GM21367 (cell line): ENCODE results near the gene ZNF626.
"Not testable (repeated sequence)": the region's sequence is repeated elsewhere in the genome, so short reads cannot be mapped to it uniquely, and the experiment has no call there.

Experiments
- ATAC-seq: cut with Tn5 transposase; IDR thresholded peaks from one replicate; pipeline ENCODE4 v1.9.1; 2021; ENCODE audit not compliant: unreplicated experiment

The ZNF626 gene

DNA sequence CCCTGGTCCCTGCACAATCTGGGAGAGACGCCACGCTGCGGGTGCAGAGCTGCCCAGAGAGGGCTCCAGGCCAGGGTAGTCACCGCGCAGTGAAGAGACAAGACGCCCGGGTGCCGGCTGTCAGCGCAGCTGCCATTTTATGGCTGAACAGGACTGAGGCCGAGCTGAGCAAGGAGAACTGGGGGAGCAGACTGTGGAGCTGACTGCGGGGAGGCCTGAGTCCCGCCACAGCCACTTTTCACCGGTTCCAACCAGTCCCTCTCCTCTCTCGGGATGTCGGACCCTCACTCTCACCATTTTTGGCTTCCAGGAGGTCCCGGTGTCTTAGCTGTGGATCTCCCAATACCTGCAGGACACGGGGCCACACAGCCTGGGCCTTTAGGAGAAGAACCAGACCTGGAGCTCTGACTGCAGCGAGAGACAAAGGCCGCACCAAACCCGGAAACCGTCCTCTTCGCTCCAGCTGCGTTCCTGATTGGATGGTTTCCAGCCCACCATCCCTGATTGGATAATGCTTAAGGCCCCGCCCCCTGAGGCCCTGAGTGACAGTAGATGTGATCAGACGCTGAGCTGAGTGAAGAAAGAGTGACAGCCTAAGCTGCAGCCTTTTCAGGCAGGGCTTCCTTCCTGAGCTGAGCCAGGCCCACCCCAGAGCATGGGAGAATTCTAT is at the start of gene ZNF626:
Gene ZNF626 (minus strand): TSS at position 422 of the 670 bp plus-strand sequence. CDS start 125 bp downstream, at position 297.
- peak; percentile 89 for ATAC-seq

DNA sequence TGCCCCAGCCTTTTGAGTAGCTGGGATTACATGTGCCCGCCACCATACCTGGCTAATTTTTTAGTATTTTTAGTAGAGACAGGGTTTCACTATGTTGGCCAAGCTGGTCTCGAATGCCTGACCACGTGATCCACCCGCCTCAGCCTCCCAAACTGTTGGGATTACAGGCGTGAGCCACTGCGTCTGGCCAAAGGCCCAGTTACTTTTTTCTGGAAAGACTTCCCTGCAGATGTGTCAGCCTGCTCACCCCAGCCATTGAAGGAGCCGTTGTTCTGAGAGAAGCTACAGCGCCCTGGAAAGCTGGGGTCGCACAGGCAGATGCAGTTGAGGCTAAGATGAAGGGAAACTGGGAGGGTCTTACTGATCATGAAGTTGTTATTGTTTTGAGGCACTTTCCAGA is 7.9 kb upstream of the ZNF626 start:
- no peak for ATAC-seq

DNA sequence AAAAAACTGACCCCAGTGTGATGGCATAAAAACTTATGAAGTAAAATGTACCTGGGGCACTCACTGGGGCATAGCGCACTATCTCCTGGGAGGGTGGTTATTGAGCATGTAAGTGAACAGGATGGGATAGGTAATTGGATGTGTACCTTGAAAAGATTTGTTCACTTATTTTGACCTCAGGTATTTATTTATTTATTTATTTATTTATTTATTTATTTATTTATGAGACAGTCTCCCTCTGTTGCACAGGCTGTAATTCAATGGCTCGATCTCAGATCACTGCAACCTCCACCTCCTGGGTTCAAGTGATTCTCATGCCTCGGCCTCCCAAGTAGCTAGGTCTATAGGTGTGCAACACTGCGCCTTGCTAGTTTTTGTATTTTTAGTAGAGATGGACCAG is 5.9 kb upstream of the ZNF626 start:
- no peak for ATAC-seq

DNA sequence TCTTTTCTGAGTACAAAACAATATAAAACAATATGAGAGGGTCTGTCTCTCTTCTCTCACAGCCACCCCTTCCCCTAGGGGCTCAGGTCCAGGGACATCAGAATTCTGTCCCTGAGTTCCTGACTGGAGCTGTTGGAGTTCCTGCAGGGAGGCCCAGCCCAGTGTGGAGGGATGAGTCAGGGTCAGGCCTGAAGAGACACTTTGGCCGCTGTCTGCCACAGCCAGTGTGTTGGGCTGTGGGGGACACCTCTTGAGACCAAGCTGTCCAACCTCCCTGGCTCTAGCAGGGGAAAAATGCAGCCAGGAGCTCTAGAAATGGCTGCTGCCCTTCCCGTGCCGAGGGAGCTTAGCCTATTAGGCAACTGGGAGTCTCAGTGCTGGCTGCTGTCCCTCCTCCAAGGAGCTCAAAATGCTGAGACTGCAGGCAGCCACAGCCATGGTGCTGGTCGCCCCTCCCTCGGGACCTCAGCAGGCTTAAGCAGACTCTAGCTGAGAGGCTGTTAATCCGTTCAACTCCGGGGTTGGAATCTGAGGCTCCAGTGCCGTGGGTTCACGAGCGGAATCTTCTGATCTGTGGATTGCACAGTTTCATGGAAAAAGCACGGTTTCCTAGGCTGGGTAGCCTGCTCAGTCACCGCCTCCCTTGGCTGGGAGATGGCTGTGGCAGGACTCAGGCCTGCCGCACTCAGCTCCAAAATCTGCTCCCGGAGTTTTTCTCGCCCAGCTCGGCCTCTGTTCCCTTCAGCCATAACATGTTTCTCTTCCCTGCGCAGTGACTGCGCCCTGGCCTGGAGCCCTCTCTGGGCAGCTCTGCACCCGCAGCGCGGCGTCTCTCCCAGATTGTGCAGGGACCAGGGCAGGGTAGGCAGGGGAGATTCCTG is 3.8 kb upstream of the ZNF626 start:
- no peak for ATAC-seq

DNA sequence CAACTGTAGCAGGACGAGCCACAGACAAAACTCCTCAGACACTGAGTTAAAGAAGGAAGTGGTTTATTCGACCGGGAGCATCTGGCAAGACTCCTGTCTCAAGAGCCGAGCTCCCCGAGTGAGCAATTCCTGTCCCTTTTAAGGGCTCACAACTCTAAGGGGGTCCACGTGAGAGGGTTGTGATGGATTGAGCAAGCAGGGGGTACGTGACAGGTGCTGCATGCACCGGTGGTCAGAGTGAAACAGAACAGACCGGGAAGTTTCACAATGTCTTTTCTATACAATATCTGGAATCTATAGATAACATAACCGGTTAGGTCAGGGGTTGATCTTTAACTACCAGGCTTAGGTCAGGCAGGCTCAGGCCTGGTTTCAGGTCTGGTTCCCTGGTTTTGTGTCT is 3.1 kb upstream of the ZNF626 start:
- not testable (repeated sequence) for ATAC-seq

DNA sequence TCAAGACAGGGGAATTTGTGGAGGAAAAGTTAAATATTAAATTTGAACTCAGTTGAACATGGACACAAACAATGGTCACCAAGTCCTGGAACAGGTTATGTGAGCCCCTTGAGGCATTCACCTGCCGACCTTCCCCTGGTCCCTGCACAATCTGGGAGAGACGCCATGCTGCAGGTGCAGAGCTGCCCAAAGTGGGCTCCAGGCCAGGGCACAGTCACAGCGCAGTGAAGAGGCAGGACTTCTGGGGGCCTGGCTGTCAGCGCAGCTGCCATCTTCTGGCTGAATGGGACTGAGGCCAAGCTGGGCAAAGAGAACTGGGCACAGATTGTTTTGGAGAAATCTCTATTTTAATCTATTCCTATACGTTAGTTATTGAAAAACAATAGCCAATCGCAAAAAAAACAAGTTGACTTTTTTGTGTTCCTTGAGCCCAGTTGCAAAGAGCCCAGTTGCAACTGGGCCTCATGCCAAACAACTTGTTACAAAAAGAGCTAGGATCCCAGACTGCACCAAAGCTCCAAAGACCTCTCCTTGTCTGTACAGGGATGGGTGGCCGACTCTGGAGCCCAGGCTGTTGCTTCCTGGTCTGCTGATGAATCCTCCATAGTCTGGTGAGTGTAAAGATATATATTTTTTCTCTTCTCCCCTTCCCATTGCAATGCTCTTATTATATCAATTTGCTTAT is 1.2 kb upstream of the ZNF626 start:
- ATAC-seq, result no peak

DNA sequence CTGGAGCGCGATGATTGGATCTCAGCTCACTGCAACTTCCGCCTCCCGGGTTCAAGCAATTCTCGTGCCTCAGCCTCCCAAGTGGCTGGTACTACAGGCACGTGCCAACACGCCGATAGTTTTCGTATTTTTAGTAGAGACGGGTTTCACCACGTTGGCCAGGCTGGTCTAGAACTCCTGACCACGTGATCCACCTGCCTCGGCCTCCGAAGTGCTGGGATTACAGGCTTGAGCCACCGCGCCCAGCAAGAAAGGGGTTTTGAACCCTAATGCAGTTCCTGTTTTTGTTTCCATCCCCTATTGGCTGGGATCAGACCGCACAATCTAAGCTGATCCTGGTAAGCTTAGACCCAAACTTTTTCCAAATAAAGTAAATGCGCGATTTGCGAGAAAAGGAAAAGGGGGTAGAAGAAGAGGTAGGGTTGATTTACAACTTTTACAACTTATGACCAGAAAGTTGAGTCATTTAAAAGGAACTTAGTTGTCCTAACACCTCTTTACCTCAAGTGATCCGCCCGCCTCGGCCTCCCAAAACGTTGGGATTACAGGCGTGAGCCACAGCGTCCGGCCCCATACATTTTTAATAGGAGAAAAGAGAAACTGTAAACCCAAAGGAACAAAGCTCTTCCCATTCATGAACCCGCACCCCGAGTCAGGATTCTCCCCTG is 764 bp downstream of the ZNF626 start:
- ATAC-seq, result no peak

DNA sequence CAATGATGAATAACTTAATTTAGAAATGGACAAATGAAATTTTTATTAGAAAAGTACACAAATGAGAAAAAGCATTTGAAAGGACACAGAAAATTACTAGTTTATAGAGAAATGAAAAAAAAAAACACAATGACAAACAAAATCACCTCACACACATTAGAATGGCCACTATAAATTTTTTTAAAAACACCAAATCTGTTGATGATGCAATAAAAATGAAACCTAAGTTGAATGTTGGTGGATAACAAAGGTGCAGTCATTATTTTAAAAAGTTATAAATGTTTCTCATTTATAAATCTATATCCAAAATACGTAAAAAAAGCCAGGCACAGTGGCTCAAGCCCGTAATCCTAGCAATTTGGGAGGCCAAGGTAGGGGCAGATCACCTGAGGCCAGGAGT is 20.8 kb downstream of the ZNF626 start:
- no peak for ATAC-seq

DNA sequence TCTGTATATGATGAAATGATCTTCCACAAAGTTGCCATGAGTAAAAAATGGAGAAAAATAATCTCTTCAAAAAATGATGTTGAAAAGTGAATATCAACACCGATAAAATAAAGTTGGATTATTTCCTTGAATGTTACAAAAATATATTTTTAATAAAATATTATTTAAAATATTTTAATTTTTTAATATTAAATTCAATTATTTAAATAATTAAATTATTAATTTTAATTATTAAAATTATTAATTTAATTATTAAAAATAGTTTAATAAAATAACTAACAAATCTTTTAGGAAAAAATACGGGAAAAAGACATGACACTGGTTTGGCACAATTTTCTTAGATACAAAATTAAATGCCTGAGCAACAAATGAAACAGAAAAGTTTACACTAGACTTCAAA is 21.3 kb downstream of the ZNF626 start:
- no peak for ATAC-seq

DNA sequence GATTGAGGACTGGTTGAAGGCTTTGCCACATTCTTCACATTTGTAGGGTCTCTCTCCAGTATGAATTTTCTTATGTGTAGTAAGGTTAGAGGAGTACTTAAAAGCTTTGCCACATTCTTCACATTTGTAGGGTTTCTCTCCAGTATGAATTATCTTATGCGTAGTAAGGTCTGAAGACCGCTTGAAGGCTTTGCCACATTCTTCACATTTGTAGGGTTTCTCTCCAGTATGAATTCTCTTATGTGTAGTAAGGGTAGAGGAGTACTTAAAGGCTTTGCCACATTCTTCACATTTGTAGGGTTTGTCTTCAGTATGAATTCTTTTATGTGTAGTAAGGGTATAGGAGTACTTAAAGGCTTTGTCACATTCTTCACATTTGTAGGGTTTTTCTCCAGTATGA is 36.8 kb downstream of the ZNF626 start:
- ATAC-seq, result not testable (repeated sequence)

DNA sequence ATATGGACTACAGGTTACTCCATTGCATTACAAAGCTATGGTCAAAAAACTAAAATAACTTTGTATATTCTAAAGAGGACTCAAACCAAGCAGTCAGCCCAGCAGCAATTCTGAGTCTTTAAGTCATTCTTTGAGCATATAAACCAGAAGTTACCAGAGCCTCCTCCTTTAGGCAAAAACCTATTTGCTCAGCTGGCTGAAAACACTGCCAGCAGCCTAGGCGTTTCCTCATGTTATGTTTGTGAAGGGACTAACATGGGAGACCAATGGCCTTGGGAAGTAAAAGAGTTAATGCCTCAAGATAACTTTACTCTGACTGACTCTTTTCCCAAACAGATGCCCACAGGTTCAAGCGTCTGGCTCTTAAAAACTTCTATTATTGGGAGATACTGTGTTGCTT is 45.3 kb downstream of the ZNF626 start:
- ATAC-seq, result no peak

DNA sequence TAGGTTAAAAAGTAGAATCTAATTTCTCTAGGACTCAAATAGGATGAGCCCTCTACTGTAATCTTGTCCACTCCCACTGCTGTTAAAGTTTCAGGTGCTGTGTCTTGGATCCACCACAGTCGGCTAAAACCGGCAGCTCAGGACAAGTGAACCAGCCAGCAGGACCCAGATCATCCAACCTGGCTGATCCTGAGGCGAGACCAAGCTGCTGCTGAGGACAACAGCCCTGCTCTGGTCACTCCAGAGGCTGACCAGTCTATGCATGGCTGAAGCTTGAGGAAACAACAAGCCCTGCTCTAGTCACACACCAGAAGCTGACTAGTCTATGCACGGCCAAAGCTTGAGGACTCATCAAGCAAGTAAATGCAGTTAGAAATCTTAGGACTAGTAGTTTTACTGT is 46.4 kb downstream of the ZNF626 start:
- ATAC-seq, result not testable (repeated sequence)

DNA sequence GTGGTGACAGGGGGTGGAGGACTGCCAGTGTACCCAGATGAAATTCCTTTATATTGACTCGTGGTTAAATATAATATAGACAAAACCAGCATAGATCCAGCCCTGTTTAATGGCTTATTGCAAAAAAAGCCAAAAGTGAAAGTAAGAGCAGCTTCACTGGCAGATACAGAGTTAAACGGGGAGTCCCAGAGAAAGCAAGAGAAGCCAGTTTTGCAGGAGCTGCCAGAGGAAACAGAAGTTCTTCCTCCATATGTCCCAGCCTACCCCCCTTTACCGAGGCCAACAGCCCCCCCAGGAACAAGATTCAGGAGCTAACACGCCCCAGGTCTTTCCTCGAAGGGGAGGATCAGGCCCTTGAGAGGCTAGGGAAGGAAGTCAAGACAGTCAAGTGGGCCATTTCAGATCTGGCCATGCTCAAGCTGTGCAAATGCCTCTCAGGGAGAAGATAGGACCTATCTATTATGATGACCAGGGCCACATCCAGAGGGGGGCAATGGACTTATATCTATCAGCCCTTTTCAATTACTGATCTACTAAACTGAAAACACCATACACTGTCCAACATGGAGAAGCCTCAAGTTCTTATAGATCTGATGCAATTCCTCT is 48.6 kb downstream of the ZNF626 start:
- ATAC-seq, result no peak

DNA sequence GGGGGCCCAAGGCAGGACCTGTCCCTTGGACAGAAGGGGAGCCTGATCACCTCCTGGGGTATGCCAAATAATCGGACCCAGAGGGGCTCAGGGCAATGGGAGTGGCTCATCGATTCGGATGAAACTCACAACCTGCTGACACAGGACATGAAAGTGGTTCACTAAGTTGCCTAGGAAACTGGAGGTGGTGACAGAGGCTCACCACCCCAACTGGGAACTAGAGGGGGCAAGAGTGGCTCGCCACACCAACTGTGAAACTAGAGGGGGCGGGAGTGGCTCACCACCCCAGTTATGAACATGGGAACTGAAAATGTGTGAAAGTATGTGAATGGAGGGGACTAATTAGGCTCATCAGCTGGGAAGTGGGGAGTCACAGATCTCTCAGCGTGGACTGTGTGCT is 49.5 kb downstream of the ZNF626 start:
- ATAC-seq, result no peak

DNA sequence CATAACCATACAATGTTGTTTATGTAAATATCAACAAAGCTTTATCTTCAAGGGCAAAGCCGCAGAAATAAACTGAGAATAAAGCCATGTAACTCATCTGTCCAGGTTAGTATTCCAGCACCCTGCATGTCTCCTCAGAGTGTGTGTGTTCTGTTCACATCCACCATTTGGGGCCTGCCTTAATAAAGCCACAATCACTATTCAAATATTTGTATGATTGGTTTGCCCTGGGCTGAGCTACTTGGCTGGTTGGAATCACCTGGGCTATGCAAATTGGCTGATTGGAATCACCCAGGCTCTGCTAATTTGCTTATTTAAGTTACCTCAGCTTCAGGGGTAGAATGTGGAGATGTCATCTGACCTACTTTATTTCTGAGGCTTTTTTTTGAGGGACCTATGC is 53.4 kb downstream of the ZNF626 start:
- ATAC-seq, result no peak
